Stimulated activated CD4-positive, alpha-beta T cell treated with anti-CD3 and anti-CD28 coated beads, Interleukin-12 subunit alpha, Interleukin-12 subunit beta, amount 100 ng/mL, for 4 hours (primary cell): ENCODE measurements around the gene LILRB3.
"Not testable (repeated sequence)": the region's sequence is repeated elsewhere in the genome, so short reads cannot be mapped to it uniquely, and the experiment has no call there.

ENCODE experiments used
- DNase-seq: peaks from one replicate; pipeline ENCODE4 v3.0.0-alpha.2; 2020

Gene LILRB3

GRCh38 chr19:54209058-54209810, 13.6 kb downstream of the LILRB3 start:
- DNase-seq = no peak

- DNase-seq = no peak
Measured at GRCh38 chr19:54208784-54209057, 14.1 kb downstream of the LILRB3 start.

DNA sequence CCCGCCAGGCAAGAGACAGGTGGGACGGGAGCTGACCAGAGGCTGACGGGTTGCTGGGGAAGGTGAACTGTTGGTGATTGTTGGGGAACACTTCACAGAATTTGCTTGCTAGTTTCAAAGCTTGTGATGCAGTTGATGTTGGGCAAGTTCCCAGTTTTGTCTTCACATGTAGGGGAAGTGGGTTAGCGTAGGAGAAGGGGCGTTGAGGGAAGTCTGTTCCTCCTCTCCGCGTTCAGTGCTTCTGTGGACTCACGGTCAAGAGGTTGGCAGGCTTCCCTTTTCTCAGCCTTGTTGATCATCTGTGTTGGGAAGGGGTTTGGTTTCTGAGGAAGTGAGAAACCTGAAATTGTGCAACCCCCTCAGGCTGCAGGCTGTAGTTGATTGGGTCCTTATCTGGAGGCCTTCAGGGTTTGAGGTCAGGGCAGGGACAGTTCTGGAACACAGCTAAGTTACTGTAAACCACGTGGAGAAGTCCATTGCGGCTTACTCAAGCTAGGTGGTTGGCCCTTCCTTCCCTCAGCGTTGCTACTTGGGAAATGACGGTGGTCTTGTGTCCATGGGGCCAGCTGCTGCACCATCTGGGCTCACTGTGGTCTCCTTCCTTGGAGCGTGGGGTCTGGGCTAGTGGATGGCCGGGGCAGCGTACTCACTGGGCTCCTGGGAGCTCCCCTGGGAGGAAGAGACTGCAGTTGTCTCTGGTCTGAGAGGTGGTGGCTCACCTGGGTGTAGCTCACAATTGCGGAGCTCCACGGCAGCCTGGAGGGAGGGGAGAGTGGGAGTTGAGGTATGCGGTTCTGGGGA, 14.6 kb downstream of the LILRB3 start:
- DNase-seq = peak; percentile 27

GRCh38 chr19:54207676-54207982, 15.2 kb downstream of the LILRB3 start:
- DNase-seq = no peak

DNA sequence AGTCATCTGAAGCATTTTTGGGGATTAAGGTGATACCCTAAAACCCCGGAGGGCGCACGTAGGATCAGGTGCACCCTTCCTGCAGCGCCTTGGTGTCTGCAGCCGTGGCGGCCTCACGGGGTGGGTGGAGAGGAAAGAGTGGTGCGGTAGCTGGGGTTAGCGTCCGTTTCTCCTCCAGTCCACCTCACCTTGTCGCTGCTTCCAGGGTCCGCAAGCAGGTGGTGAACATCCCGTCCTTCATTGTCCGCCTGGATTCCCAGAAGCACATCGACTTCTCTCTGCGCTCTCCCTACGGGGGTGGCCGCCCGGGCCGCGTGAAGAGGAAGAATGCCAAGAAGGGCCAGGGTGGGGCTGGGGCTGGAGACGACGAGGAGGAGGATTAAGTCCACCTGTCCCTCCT, 15.6 kb downstream of the LILRB3 start:
- not testable (repeated sequence) for DNase-seq

DNA sequence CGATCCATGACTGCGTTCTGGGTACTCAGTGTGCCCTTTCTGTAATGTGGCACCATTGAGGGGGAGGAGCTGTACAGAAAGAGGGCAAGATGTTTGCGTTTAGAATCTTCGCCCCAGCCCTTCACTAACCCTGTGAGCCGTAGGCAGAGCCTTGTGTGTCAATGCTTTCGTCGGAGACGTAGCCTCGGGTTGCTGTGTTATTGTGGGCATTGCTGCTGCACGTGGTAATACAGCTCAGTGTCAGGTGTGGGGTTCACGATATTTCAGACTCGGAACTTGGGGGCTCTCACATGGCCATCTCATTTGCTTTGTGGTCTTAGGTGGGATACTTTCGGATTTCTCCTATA, 16.0 kb downstream of the LILRB3 start:
- no peak for DNase-seq

DNA sequence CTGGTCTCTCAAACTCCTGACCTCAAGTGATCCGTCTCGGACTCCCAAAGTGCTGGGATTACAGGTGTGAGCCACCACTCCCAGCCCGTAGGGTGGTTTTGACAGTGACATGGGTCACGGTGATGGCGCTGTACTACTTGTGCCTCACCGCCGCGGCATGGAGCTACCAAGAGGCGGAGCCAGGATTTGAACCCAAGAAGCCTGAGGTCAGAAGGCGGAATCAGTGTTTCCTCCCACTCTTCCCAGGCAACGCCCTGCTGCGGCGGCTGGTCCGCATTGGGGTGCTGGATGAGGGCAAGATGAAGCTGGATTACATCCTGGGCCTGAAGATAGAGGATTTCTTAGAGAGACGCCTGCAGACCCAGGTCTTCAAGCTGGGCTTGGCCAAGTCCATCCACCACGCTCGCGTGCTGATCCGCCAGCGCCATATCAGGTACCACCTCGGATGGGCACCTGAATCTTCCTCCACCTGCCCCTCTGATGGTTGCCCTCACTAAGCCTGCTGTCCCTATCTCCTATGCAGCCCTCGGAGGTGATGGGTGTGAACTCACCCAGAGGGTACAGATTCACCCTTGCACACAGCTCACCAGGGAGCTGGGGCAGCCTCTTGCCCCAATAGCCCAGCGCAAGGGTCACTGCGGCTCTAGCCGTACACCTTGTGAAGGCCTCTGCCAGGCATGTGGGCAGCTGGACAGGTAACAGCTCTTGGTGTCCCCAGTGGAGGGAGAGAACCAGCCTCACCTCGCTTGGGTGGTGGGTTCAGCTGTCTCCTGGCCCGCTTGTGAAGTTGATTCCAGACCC, 16.6 kb downstream of the LILRB3 start:
- DNase-seq = no peak

- no peak for DNase-seq
Measured at GRCh38 chr19:54204767-54205468, 17.9 kb downstream of the LILRB3 start.

- no peak for DNase-seq
Measured at GRCh38 chr19:54203151-54203611, 19.6 kb downstream of the LILRB3 start.

DNA sequence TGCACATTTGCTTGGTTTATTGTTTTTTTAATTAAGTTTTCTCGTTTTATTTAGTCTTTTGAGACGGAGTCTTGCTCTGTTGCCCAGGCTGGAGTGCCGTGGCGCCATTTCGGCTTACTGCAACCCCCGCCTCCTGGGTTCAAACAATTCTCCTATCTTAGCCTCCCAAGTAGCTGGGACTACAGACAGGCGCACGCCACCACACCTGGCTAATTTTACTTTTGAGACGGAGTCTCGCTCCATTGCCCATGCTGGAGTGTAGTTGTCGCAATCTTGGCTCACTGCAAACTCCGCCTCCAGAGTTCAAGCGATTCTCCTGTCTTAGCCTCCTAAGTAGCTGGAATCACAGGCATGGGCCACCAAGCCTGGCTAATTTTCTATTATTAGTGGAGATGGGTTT, 20.8 kb downstream of the LILRB3 start:
- no peak for DNase-seq

DNA sequence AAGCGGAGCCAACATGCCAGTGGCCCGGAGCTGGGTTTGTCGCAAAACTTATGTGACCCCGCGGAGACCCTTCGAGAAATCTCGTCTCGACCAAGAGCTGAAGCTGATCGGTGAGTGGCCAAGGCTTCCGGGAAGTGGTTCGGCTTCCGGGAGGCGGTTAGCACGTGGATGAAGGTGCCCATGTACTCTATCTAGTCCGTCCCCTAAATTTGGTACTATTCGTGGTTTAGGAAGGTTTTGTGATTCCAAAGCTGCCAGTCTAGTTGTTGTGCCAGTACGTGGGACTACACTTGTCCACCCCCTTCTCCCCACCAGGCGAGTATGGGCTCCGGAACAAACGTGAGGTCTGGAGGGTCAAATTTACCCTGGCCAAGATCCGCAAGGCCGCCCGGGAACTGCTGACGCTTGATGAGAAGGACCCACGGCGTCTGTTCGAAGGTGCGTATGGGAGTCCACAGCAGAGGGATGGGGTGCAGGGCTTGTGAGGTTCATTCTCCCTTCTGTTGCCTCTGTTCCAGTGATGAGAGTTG, 21.6 kb downstream of the LILRB3 start:
- no peak for DNase-seq

GRCh38 chr19:54199401-54199800, 23.4 kb downstream of the LILRB3 start:
- no peak for DNase-seq

- DNase-seq = no peak
Measured at GRCh38 chr19:54197121-54197520, 25.7 kb downstream of the LILRB3 start.

- no peak for DNase-seq
Measured at GRCh38 chr19:54196536-54196935, 26.3 kb downstream of the LILRB3 start.

GRCh38 chr19:54194463-54194862, 28.3 kb downstream of the LILRB3 start:
- DNase-seq = not testable (repeated sequence)

- DNase-seq = no peak
Measured at GRCh38 chr19:54193011-54193410, 29.8 kb downstream of the LILRB3 start.

DNA sequence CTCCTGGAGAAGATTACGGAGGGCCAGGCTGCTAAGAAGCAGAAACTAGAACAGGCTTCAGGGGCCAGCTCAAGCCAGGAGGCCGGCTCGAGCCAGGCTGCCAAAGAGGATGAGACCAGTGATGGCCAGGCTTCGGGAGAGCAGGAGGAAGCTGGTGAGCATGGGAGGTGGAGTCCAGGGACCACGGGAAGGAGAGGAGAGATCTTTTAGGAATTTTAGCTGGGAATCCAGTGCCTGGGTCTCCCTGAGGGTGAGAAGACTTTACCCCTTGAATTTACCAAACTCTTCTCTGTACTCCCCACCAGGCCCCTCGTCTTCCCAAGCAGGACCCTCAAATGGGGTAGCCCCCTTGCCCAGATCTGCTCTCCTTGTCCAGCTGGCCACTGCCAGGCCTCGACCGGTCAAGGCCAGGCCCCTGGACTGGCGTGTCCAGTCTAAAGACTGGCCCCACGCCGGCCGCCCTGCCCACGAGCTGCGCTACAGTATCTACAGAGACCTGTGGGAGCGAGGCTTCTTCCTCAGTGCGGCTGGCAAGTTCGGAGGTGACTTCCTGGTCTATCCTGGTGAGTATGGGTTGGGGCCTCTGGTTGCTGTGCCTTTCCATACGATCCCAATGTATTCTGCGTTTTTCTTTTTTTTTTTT, 30.9 kb downstream of the LILRB3 start:
- no peak for DNase-seq

GRCh38 chr19:54191011-54191810, 31.6 kb downstream of the LILRB3 start, which contains the start of gene TSEN34:
Gene TSEN34, plus strand, starts transcription at chr19:54191308. Its CDS starts 57 bp downstream, at chr19:54191365.
- DNase-seq = peak; percentile 83

- peak; percentile 100 for DNase-seq
Measured at GRCh38 chr19:54190503-54191010, 32.2 kb downstream of the LILRB3 start.

GRCh38 chr19:54189735-54190502, 32.9 kb downstream of the LILRB3 start:
- DNase-seq = peak; percentile 100
